Forelimb muscle (tissue), 1 donor: ENCODE measurements around the gene TPRX1. TPM values are rescaled to one million over a fixed set of nuclear protein-coding genes. Genes with fewer than 3 reads are reported as not detected.
"Not testable (repeated sequence)": the region's sequence is repeated elsewhere in the genome, so short reads cannot be mapped to it uniquely, and the experiment has no call there.

Experiments used
- DNase-seq: peaks from one replicate; pipeline ENCODE4 v3.0.0-alpha.2; 2013; ENCODE audit warnings: low read depth
- polyA plus RNA-seq: library from polyadenylated mRNA; unstranded; fragments of 120-200 nt; gene quantifications from one replicate; pipeline ENCODE4 v1.2.1, GENCODE V29; 2013; ENCODE audit not compliant: insufficient read length

Gene TPRX1
- not detected for polyA plus RNA-seq

DNA sequence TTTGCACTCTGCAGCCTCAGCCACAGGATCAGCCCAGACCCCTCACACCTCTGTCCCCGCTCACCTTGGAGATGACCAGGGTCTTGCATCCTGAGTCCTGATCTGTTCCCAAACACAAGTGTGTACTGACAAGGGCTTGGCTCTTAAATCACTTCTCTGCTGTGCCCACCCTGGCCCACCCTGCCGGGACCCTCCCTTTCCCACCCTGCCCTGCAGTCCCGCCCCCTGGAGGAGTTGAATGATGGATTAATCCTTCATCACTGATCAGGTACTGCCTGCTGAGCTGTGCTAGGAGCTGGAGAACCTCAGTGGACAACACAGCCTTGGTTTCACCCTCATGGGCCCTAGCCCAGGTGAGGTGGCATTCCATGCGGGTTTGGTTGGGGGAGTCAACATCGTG is at the start of gene TPRX1:
Gene TPRX1 (minus strand): TSS at position 101 of the 400 bp plus-strand sequence. CDS start 12 bp downstream, at position 89.
- DNase-seq, result not testable (repeated sequence)

DNA sequence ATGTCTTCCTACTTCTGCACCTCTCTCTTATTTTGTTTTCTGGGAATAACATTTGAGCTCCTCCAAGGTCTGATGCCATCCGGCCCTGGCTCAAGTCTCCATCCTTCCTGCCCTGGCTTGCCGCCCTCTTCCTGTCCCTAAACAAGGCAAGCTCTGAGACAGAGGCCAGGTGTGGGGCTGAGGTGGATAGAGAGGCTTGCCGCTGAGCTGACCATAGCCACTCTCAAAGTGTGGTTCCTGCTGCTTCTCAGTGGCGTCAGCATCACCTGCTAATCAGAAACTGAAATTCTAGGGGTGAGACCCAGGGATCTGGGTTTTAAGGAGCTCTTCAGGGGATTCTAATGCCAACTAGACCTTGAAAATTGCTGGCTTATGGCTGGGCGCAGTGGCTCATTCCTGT is 48.7 kb upstream of the TPRX1 start:
- DNase-seq, result no peak

- no peak for DNase-seq
Measured at GRCh38 chr19:47848823-47849473, 44.6 kb upstream of the TPRX1 start.

GRCh38 chr19:47848425-47848822 is 44.1 kb upstream of the TPRX1 start:
- no peak for DNase-seq

GRCh38 chr19:47842941-47843340 is 38.6 kb upstream of the TPRX1 start:
- no peak for DNase-seq

DNA sequence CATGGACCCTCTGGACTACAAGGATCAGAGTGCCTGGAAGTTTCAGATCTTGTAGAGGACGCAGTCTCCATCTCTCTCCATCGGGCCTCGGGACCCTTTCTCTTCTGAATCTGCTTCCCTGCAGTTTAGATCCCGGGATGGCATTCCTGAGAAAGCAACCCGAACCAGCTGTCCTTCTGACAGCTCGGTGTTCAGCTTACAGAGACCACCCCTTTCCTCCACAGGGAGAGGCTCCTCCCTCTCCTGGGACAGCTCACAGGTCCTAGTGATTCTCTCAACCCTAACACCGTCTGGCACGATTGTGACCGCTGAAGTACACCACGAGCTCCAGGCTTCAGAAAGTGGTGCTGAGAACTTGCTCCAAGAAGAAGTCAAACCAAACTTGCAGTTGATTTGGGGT is 35.6 kb upstream of the TPRX1 start:
- DNase-seq, result no peak

- no peak for DNase-seq
Measured at GRCh38 chr19:47839411-47839810, 35.1 kb upstream of the TPRX1 start.

DNA sequence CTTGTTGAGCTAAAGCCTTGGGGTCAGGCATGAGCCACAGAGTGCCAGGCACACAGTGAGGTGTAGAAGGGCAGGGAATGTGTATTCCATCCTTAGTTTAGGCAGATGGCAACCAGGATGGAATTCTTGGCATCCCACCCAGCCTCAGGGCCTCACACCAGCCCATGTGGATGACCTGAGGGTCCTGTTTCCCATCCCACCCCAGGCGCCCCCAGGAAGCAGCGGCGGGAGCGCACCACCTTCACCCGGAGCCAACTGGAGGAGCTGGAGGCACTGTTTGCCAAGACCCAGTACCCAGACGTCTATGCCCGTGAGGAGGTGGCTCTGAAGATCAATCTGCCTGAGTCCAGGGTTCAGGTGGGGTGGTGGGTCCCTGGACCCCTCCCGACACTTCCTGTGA is 31.7 kb upstream of the TPRX1 start:
- DNase-seq, result no peak

DNA sequence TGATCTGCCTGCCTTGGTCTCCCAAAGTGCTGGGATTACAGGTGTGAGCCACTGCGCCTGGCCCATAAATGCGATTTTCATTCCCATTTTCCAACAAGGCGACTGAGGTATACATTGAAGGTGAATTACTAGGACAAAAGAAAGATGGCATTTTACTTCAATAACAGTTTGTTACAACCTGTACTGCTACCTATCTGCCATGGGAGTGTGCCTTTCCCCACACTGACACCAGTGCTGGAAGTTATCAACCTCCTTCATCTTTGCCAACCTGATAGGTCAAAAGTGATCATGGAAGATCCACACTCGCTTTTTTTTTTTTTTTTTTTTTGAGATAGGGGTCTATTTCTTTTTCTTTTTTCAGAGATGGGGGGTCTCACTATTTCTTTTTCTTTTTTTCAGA is 28.4 kb upstream of the TPRX1 start:
- DNase-seq, result no peak

DNA sequence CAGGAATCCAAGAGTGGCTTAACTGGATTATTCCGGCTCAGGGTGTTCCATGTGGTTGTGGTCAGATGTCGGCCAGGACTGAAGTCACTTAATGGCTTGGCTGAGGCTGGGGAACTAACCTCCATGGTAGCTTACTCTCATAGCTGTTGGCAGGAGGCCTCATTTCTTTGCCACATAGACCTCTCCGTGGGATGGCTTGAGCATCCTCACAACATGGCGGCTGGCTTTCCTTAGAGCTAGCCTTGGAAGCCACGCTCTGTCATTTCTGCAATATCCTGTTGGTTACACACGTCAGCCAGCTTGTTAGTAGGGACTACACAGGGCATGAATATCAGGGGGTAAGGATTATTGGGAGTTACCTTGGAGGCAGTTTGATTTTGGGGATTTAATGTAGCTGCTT is 22.4 kb upstream of the TPRX1 start:
- DNase-seq, result no peak

DNA sequence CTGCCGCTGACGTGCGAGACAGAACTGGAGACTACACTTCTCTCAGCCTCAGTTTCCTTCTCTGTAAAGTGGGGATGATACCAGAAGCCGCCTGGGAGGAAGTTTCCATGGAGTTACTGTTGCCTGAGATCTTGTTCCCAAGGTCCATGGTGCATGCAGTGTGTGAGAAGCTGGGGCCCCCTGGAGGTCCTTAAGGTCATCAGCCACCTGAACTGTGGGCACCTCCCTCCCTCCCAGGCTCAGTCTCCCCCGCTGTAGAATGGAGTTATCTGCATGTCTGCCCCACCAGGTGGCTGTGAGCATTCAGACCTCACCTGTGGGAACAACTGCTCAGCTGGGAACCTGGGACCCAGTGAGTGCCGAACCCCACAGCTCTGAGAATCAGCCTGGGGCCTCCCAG is 20.0 kb upstream of the TPRX1 start:
- no peak for DNase-seq

- DNase-seq, result no peak
Measured at GRCh38 chr19:47821460-47822020, 17.2 kb upstream of the TPRX1 start, which contains the start of gene CRX. TSS of gene CRX (plus strand) at chr19:47821937. CDS start at chr19:47834444, 12,507 bp downstream.

GRCh38 chr19:47820410-47820809 is 16.1 kb upstream of the TPRX1 start:
- DNase-seq, result no peak

GRCh38 chr19:47819858-47820257 is 15.5 kb upstream of the TPRX1 start:
- DNase-seq, result no peak

- DNase-seq, result not testable (repeated sequence)
Measured at GRCh38 chr19:47818221-47818620, 13.9 kb upstream of the TPRX1 start.

DNA sequence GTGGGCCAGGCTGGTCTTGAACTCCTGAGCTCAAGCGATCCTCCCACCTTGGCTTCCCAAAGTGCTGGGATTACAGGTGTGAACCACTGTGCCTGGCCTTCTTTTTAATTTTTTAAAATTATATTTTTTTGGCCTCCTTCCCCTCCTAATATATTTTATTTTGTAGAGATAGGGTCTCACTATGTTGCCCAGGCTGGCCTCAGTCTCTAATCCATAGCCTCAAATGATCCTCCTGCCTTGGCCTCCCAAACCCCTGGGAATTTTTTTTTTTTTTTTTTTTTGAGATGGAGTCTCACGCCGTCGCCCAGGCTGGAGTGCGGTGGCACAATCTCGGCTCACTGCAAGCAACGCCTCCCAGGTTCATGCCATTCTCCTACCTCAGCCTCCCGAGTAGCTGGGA is 11.9 kb upstream of the TPRX1 start:
- not testable (repeated sequence) for DNase-seq

GRCh38 chr19:47813995-47814328 is 9.6 kb upstream of the TPRX1 start:
- DNase-seq, result no peak

DNA sequence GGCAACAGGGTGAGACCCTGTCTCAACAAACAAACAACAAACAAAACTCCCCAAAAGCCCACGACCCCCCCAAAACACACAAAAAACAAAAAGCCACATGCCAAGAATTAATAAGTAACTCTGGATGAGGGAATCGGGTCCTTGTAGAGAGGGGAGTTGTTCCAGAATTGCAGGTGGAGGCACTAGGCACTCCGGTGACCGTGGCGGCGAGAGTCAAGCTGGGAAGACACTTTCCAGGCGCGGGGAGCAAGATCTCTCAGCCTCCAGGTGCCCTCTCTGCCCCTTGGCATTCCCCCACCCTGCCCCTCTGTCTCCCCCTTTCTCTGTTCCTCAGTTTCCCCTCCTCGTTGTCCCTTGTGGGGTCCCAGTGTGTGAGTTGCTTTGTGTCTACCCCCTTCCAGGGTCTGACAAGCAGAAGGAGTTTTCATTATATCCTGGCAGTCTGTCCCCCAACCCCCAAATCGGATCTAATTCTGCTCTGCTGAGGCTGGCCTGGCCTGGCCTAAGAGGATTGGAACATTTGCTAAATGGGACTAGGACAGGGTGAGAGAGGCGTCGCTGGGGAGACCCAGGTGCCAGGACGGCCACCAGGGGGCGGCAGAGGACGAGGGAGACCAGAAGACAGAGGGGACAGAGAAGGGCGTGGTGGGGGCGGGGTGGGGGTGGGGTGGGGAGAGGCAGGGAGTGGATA is 9.1 kb upstream of the TPRX1 start:
- no peak for DNase-seq

DNA sequence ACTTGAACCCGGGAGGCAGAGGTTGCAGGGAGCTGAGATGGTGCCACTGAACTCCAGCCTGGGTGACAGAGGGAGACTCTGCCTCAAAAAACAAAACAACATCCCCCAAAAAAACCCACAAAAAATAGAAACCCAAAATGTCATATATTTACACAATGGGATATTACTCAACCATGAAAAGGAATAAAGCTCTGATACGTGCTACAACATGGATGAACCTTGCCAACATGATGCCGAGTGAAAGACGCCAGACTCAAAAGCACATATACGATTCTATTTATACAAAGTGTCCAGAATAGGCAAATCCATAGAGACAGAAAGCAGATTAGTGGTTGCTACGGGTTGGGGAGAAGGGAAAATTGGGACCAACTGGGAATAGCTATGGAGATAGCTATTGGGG is 2.1 kb upstream of the TPRX1 start:
- no peak for DNase-seq

- DNase-seq, result no peak
Measured at GRCh38 chr19:47805313-47805712, 962 bp upstream of the TPRX1 start.

GRCh38 chr19:47803671-47804070 is 680 bp downstream of the TPRX1 start:
- DNase-seq, result not testable (repeated sequence)

GRCh38 chr19:47803148-47803547 is 1.2 kb downstream of the TPRX1 start:
- not testable (repeated sequence) for DNase-seq

DNA sequence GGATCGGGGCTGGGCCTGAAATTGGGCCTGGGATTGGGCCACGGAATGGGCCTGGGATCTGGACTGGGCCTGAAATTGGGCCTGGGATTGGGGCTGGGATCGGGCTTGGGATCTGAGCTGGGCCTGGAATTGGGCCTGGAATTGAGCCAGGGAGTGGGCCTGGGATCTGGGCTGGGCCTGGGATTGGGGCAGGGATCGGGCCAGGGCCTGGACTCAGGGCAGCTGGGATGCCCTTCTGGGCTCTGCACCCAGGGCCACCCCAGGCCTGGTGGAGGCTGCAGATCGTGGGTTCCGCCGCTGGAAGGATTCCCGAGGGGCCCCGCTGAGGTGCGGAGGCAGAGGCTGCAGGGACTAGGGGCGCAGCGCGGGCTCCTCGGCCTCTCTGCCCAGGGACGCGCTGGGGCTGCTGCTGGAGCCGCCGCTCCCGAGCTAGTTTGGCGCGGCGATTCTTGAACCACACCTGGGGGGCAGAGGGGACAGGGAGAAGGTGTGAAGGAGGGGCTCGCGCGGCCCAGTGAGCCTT is 1.8 kb downstream of the TPRX1 start:
- no peak for DNase-seq
